Suprapubic skin (tissue), 4 donors: ENCODE measurements around the gene RUFY4. TPM values are rescaled to one million over a fixed set of nuclear protein-coding genes. Genes with fewer than 3 reads are reported as not detected.
"Not testable (repeated sequence)": the region's sequence is repeated elsewhere in the genome, so short reads cannot be mapped to it uniquely, and the experiment has no call there.

Experiments used
- DNase-seq, 2 donors: peaks; one replicate each; pipeline ENCODE4 v3.0.0-alpha.2; 2019; ENCODE audit warnings: low spot score in 2 of 2
- H3K27ac ChIP-seq: fragments of 200-600 bp; sonication (generic); one replicate; pipeline ENCODE4 v1.5.1; 2019
- H3K27me3 ChIP-seq: fragments of 200-600 bp; sonication (generic); one replicate; pipeline ENCODE4 v1.5.1; 2019
- H3K36me3 ChIP-seq: fragments of 200-600 bp; sonication (generic); one replicate; pipeline ENCODE4 v1.5.1; 2019
- H3K4me1 ChIP-seq: fragments of 200-600 bp; sonication (generic); one replicate; pipeline ENCODE4 v1.5.1; 2019
- H3K4me3 ChIP-seq: fragments of 200-600 bp; sonication (generic); one replicate; pipeline ENCODE4 v1.5.1; 2019; ENCODE audit warnings: mild to moderate bottlenecking
- H3K9me3 ChIP-seq: fragments of 200-600 bp; sonication (generic); one replicate; pipeline ENCODE4 v1.5.1; 2019
- CTCF ChIP-seq, 2 donors: fragments of 200-600 bp in 1 of 2; fragments of 450-650 bp in 1 of 2; sonication (generic) in 1 of 2; IDR thresholded peaks; one replicate each; pipeline ENCODE4 v1.5.1; 2016 to 2019; ENCODE audit warnings: antibody characterized with exemption in 2 of 2, mild to moderate bottlenecking in 1 of 2, moderate library complexity in 1 of 2
- EP300 ChIP-seq: sonication (generic); formaldehyde crosslinking; IDR thresholded peaks from one replicate; pipeline ENCODE4 v1.6.1; 2017; ENCODE audit warnings: antibody characterized with exemption
- POLR2A ChIP-seq, 2 donors: fragments of 450-650 bp; IDR thresholded peaks; one replicate each; pipeline ENCODE4 v1.6.1; 2017; ENCODE audit warnings: antibody characterized with exemption in 2 of 2, mild to moderate bottlenecking in 2 of 2, moderate library complexity in 2 of 2
- POLR2AphosphoS5 ChIP-seq, 3 donors: sonication (generic); formaldehyde crosslinking; IDR thresholded peaks; one replicate each; pipeline ENCODE4 v1.6.1; 2017; ENCODE audit warnings: antibody characterized with exemption in 3 of 3
- WGBS: methylation state at CpG from one replicate; pipeline ENCODE4 v1.1.5; 2018; 5-methylcytosine and 5-hydroxymethylcytosine counted together
- total RNA-seq, 4 donors: library from RNA; depleted of rRNA; stranded (reverse); fragments of >200 nt; gene quantifications; one replicate each; pipeline ENCODE4 v1.1.0, GENCODE V29; 2016

RUFY4 gene
- total RNA-seq, 4 donors from 2014 or later = not detected

- TF ChIP-seq POLR2AphosphoS5 (IDR thresholded peaks at IDR 0.05) (no peak), POLR2A (IDR thresholded peaks at IDR 0.05) (no peak), EP300 (no peak), CTCF (IDR thresholded peaks at IDR 0.05) (no peak)
- H3K27ac ChIP-seq = no peak overlapping the region
- H3K36me3 ChIP-seq = no peaks in the 10 kb centered on the region
- peaks cover 3% of the 10 kb centered on the region for H3K27me3 ChIP-seq
- no peaks in the 10 kb centered on the region for H3K9me3 ChIP-seq
- no peak for DNase-seq
- H3K4me3 ChIP-seq = no peak overlapping the region
- H3K4me1 ChIP-seq = no peaks in the 10 kb centered on the region
- WGBS = 70% methylated on average over 8 of the region's 8 CpGs
Observed at GRCh38 chr2:218095853-218096252, 26.8 kb downstream of the RUFY4 start.

- H3K4me3 ChIP-seq = no peak overlapping the region
- no peak overlapping the region for H3K27ac ChIP-seq
- 87% methylated on average over 3 of the region's 3 CpGs for WGBS
- TF ChIP-seq POLR2AphosphoS5 (IDR thresholded peaks at IDR 0.05) (no peak), POLR2A (IDR thresholded peaks at IDR 0.05) (no peak), CTCF (IDR thresholded peaks at IDR 0.05) (no peak), EP300 (no peak)
- H3K27me3 ChIP-seq = no peaks in the 10 kb centered on the region
- H3K4me1 ChIP-seq = no peaks in the 10 kb centered on the region
- no peaks in the 10 kb centered on the region for H3K9me3 ChIP-seq
- DNase-seq = no peak
- H3K36me3 ChIP-seq = no peaks in the 10 kb centered on the region
Observed at GRCh38 chr2:218097975-218098374, 28.9 kb downstream of the RUFY4 start.

GRCh38 chr2:218108834-218109233 is 39.8 kb downstream of the RUFY4 start:
- H3K36me3 ChIP-seq = not testable (repeated sequence)

GRCh38 chr2:218121789-218122188 is 52.7 kb downstream of the RUFY4 start:
- H3K27ac ChIP-seq, H3K27me3 ChIP-seq, DNase-seq, H3K9me3 ChIP-seq, H3K4me3 ChIP-seq, H3K36me3 ChIP-seq: not testable (repeated sequence)
- 85% methylated on average over 4 of the region's 4 CpGs for WGBS
- H3K4me1 ChIP-seq = peaks cover 21% of the 10 kb centered on the region

More at GRCh38 chr2:218108834-218109233, 39.8 kb downstream of the RUFY4 start:
- H3K27me3 ChIP-seq, H3K4me3 ChIP-seq, H3K4me1 ChIP-seq, DNase-seq, H3K9me3 ChIP-seq, H3K27ac ChIP-seq: not testable (repeated sequence)
- 86% methylated on average over 7 of the region's 7 CpGs for WGBS

GRCh38 chr2:218122286-218122685 is 53.2 kb downstream of the RUFY4 start:
- not testable (repeated sequence) for H3K27me3 ChIP-seq, H3K4me3 ChIP-seq, DNase-seq, H3K36me3 ChIP-seq, H3K27ac ChIP-seq, H3K9me3 ChIP-seq
- peaks cover 26% of the 10 kb centered on the region for H3K4me1 ChIP-seq

GRCh38 chr2:218123986-218124385 is 54.9 kb downstream of the RUFY4 start:
- Histone ChIP-seq H3K27me3 (no peaks in the 10 kb centered on the region), H3K27ac (no peak overlapping the region), H3K36me3 (no peaks in the 10 kb centered on the region), H3K4me3 (no peak overlapping the region), H3K4me1 (peaks cover 34% of the 10 kb centered on the region), H3K9me3 (no peaks in the 10 kb centered on the region)
- TF ChIP-seq CTCF (IDR thresholded peaks at IDR 0.05) (no peak), POLR2A (IDR thresholded peaks at IDR 0.05) (no peak), EP300 (no peak), POLR2AphosphoS5 (IDR thresholded peaks at IDR 0.05) (no peak)
- WGBS = 82% methylated on average over 4 of the region's 4 CpGs
- DNase-seq = no peak

GRCh38 chr2:218125095-218125494 is 56.0 kb downstream of the RUFY4 start:
- H3K36me3 ChIP-seq = no peaks in the 10 kb centered on the region
- H3K4me1 ChIP-seq = peaks cover 43% of the 10 kb centered on the region
- no peak overlapping the region for H3K4me3 ChIP-seq
- no peak for TF ChIP-seq CTCF (IDR thresholded peaks at IDR 0.05)
- TF ChIP-seq POLR2AphosphoS5 (IDR thresholded peaks at IDR 0.05) = no peak
- TF ChIP-seq POLR2A (IDR thresholded peaks at IDR 0.05) = no peak
- TF ChIP-seq EP300 = no peak
- H3K9me3 ChIP-seq = no peaks in the 10 kb centered on the region
- H3K27ac ChIP-seq = no peak overlapping the region
- no peak for DNase-seq
- H3K27me3 ChIP-seq = no peaks in the 10 kb centered on the region
- 13% methylated on average over 4 of the region's 4 CpGs for WGBS
